HG03571 (cell line): ENCODE measurements around the gene GPR152.
"Not testable (repeated sequence)": the region's sequence is repeated elsewhere in the genome, so short reads cannot be mapped to it uniquely, and the experiment has no call there.

ENCODE experiments used
- ATAC-seq: cut with Tn5 transposase; IDR thresholded peaks from one replicate; pipeline ENCODE4 v1.9.1; 2021; ENCODE audit not compliant: unreplicated experiment

GPR152 gene

GRCh38 chr11:67412495-67413179, 39.9 kb downstream of the GPR152 start:
- ATAC-seq = no peak

DNA sequence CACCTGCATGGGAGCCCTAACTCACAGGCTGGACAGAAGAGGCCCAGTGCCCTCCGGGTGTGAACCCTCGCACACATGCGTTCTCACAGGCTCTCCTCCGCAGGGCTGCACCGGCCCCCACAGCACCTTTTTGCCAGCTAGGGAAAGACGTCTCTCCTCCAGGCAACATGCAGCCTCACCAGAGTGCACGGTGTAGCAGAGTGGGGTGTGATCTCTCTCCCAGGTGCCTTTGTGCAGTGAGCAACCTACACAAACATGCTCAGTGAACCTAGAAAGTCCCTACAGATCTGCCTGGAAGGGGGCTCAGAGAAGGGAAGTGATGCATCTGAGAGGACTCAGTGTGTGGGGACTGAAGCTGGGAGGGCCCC, 40.8 kb downstream of the GPR152 start:
- no peak for ATAC-seq

- no peak for ATAC-seq
These were observed 41.3 kb downstream of the GPR152 start for GRCh38 chr11:67410984-67411784.

DNA sequence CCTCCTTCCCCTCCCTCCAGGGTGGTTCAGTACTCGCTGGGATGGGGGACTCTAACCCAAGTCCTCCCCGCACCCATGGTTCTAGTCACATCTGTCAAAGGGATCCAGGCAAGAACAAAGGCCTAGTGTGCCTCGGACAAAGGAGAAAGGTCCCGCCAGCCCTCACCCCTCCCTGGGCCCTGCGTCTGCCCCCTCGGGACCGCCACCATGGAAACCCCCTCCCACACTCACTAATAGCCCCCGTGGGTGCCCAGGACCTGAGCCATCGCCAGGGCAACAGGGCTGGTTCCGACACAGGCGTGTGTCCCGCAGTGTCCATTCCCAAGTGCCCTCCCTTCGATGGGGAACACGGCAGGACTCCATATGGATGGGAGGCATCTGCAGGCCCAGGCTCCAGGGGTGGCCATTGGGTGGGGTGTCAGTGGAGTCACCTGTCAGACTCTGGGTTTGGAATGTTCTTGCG, 42.1 kb downstream of the GPR152 start:
- ATAC-seq = no peak

DNA sequence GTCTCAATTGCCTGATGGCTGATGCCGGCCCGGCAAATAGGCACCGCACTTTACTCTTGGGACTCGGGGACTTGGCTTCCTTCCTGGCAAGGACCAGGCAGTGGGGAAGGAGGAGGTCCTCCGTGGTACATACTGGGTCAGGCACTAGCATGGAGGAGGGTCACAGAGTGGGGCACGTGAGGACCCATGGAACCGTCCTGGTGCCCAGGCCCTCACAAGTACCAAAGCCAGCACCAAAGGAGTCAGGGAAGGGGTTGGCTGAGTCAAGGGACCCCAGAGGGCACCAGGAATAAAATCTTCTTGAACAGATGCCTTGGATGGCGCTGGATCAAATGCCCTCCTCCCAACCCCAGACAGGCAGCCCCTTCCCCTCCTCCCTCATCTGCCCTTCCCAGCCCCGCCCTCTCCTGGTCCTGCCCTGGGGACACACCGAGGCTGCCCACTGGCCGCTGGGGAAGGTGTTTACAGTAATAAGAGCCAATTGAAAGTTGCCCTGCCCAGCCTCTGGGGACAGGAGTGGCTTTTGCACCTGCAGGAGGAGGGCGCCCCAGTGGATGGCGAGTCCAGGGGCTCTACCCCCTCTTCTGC, 42.7 kb downstream of the GPR152 start:
- ATAC-seq = no peak

- ATAC-seq = peak; percentile 50
These were observed 43.3 kb downstream of the GPR152 start for GRCh38 chr11:67409261-67409666.

DNA sequence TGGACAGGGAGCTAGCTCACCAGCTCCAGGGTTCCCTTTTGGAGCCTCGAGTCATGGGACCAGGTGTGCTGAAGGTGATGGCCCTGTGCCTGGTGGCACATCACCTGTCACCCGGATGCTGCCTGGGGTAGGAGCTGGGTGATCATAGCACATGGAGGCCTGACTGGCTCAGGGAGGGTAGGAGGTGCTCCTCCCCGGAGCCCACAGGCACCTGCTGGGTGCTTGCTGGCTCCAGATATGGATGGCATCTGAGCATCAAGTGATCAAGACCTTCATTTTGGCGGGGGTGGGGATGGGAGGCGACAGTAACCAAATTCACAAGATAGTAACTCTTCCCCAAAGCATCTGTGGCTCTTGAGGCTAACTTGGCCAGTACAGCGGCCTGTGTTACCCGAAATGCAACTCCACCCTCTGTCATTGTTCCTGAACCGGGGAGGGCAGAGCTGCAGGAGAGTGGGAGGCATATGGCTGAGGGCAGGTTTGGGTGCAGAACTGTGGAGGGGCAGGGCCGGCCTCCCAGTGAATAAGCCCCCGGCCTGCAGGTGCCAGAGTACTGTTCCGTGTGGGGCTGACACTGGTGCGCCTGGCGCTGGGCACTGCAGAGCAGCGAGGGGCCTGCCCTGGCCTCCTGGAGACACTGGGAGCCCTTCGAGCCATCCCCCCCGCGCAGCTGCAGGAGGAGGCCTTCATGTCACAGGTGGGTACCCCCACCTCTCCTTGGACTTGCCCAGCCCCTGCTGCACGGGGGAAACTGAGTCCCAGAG, 43.9 kb downstream of the GPR152 start:
- ATAC-seq = no peak

DNA sequence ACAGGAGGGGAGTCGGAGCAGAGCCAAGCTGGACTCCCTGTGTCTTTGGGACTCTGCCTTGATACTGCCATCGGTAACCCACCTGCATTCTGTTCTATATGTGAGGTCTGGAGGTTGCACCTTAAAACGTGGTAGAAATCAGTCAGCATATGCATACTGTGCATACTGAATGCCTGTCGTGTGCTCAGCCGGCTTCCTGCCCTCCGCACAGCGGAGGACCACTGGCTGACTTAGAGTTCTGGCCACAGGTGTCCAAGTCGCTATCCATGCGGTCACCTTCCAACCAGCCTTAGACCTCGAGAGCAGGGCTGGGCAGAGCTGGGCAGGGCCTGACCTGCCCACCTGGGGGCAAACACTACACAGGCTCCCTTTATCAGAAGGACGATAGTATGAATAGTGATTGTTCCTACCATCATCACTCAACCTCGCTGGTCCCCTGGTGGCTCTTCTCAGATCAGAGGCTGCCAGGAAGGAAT, 44.8 kb downstream of the GPR152 start:
- ATAC-seq = no peak

DNA sequence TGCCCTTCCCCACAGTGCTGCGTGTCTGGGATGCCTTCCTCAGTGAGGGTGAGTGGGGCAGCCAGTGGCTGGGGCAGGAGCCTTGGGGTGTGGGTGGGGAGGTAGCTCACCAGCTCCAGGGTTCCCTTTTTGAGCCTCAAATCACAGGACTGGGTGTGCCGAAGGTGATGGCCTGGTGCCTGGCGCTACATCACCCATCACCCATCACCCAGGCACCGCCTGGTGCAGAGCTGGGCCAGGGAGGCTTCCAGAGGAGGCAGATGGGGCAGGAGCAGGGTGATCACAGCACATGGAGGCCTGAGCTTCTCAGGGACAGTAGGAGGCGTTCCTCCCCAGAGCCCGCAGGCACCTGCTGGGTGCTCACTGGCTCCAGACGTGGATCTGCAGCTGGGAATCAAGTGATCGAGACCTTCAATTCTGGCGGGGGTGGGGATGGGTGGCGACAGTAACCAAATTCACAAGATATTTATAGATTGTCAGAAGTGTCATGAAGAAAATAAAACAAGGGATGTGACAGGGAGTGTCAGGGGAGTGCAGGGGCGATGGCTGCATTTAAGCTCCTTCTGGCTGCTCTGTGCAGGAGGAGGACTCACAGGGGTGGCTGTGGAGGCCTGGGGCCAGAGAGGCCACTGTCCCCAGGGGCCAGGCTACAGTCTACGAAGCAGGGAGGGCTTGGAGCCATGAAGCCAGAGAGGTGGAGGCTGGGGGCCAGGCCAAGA, 45.4 kb downstream of the GPR152 start:
- no peak for ATAC-seq

DNA sequence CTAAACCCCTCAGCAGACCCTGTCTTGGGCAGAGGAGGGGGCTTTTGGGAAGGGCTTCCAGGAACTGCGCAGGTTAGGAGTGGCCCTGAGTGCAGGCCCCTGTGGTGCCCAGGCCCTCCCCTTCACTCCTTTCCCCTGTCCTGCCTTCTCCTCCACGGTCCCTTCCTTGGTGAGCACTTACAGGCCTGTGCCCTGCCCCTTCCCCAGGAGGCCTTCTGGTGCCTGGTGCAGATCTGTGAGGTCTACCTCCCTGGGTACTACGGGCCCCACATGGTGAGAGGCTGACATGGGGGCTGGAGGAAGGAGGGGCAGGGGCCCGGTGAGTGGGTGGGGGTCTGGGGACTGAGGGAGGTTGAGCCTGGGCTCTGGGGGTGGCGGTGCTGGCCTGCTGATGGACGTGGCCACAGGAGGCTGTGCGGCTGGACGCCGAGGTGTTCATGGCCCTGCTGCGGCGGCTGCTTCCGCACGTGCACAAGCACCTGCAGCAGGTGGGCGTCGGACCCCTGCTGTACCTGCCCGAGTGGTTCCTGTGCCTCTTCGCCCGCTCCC, 46.0 kb downstream of the GPR152 start:
- no peak for ATAC-seq

DNA sequence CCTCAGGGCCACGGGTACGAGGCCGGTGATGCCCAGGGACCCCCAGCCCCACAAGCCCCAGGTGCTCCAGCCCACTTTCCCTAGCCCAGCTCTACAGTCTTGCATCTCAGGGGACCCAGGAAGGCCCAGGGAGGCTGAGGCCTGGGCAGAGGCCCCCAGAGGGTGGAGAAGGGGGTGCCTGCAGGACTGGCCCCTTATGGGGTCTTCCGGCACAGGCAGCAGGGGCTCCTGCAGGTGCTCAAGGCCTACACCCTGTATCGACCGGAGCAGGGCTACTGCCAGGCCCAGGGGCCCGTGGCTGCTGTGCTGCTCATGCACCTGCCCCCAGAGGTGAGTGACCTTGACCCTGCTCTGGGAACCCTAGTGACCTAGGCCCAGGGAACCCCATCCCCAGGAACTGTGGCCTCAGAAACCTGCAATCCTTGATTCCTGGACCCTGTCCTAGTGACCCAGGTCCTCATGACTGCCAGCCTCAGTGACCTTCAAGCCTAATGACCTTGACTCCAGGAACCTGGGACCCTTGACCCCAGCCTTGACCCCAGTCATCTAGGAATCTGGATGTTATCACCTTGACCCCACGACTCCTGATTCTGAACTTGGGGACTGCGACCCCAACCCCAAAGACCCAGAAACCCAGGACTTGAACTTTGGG, 46.7 kb downstream of the GPR152 start:
- ATAC-seq = no peak

GRCh38 chr11:67405196-67405567, 47.3 kb downstream of the GPR152 start:
- ATAC-seq = no peak

DNA sequence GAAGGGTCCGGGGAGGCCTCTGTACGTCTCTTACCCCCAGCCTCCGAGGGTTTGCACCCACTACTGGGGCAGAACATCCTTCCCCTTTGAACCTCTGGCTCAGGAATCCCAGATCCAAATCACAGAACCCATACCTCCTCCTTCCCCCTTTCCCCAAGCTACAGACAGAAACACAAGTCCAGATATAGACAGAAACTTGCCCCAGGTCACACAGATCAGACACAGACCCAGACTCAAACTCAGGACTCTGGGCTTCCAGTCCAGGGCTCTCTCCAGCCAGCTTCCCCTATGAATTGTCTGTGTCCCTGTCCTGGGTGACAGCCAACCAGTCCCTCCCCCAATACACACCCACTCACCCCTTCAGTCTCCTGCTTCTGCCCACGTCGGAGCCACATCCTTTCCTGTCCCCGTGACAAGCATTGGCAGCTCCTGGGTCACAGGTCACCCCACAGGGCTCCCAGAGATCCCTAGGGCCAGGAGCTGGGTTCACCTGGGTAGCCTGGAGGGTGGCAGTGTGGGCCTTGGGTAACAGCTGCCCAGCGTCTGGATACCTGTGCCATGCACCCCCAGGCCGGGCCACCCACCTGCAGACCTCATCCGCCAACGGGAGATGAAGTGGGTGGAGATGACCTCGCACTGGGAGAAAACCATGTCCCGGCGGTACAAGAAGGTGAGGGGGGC, 47.9 kb downstream of the GPR152 start:
- ATAC-seq = no peak

- ATAC-seq = not testable (repeated sequence)
These were observed 49.4 kb downstream of the GPR152 start for GRCh38 chr11:67403085-67403484.

GRCh38 chr11:67402192-67402839, 50.2 kb downstream of the GPR152 start:
- ATAC-seq = not testable (repeated sequence)

DNA sequence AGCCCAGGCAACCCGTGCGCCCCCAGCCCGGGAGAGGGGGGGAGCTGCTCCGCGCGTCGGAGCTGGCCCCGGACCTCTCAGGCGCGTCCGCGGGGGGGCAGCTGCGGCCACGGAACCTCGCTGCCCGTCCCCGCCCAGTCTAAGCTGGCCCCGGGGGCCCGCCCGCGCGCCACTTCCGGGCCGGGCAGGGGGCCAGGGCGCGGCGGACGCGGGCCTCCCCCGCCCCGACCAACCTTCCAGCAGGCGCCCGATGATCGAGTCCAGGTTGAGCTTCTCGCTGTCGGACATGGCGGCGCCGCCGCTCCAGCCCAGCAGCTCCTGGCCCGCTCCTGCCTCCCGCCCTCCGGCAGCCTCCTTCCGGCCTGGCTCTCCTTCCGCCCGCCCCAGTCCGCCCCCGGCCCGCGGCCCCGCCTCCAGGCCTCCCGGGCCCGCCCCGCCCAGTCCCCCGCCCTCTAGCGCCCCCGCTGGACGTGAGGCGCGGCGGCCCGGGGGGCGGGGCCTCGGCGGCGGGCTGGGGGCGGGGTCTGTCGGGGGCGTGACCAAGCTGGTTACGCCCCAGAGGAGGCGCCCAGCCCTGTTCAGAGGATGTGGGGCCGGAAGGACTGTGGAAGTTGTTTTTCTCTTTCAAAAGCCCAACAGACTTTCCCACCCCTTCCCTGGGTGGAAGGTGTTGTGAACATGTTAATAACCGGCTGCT, 50.9 kb downstream of the GPR152 start, which contains the start of gene PPP1CA:
TSS of gene PPP1CA (minus strand) at position 364 of the 697 bp plus-strand sequence. CDS start at position 288, 76 bp downstream.
- ATAC-seq = peak; percentile 48
